Eye (tissue), 1 donor: ENCODE measurements around the gene KIF23.
"Not testable (repeated sequence)": the region's sequence is repeated elsewhere in the genome, so short reads cannot be mapped to it uniquely, and the experiment has no call there.

Source experiments
- DNase-seq: peaks from one replicate; pipeline ENCODE4 v3.0.0-alpha.2; 2015

The KIF23 gene

GRCh38 chr15:69439623-69440022 is 25.5 kb downstream of the KIF23 start:
- no peak for DNase-seq

GRCh38 chr15:69443032-69443611 is 29.0 kb downstream of the KIF23 start:
- no peak for DNase-seq

- DNase-seq = no peak
These were observed 30.5 kb downstream of the KIF23 start for GRCh38 chr15:69444686-69445085.

- DNase-seq = no peak
These were observed 32.8 kb downstream of the KIF23 start for GRCh38 chr15:69446953-69447352.

GRCh38 chr15:69450221-69450620 is 36.1 kb downstream of the KIF23 start:
- DNase-seq = not testable (repeated sequence)

- no peak for DNase-seq
These were observed 37.0 kb downstream of the KIF23 start for GRCh38 chr15:69450968-69451695.

GRCh38 chr15:69451951-69452691 is 38.0 kb downstream of the KIF23 start:
- no peak for DNase-seq

- peak; percentile 99 for DNase-seq
These were observed 38.8 kb downstream of the KIF23 start, which contains the start of gene RPLP1 for GRCh38 chr15:69452692-69453521. RPLP1 (plus strand) TSS chr15:69452818; CDS start chr15:69452949, 131 bp downstream.

GRCh38 chr15:69454953-69455352 is 40.8 kb downstream of the KIF23 start:
- no peak for DNase-seq

- DNase-seq = no peak
These were observed 42.3 kb downstream of the KIF23 start for GRCh38 chr15:69456208-69457166.

GRCh38 chr15:69457304-69458280 is 43.4 kb downstream of the KIF23 start:
- no peak for DNase-seq

GRCh38 chr15:69459066-69459465 is 44.9 kb downstream of the KIF23 start:
- DNase-seq = no peak

- no peak for DNase-seq
These were observed 46.3 kb downstream of the KIF23 start for GRCh38 chr15:69460481-69460880.

GRCh38 chr15:69462030-69462492 is 47.9 kb downstream of the KIF23 start:
- no peak for DNase-seq

GRCh38 chr15:69462493-69463181 is 48.5 kb downstream of the KIF23 start:
- DNase-seq = peak; percentile 100

- DNase-seq = no peak
These were observed 49.1 kb downstream of the KIF23 start for GRCh38 chr15:69463182-69463756.

GRCh38 chr15:69465253-69465652 is 51.1 kb downstream of the KIF23 start:
- no peak for DNase-seq

- no peak for DNase-seq
These were observed 52.6 kb downstream of the KIF23 start for GRCh38 chr15:69466733-69467132.

GRCh38 chr15:69467636-69468035 is 53.5 kb downstream of the KIF23 start:
- DNase-seq = no peak
